Measurements from ENCODE around the gene CLEC17A. TPM values are rescaled to one million over a fixed set of nuclear protein-coding genes. Genes with fewer than 3 reads are reported as not detected.
A peak's percentile ranks its signal among the peaks of the same experiment; 100 is the strongest.
"Not testable (repeated sequence)": the region's sequence is repeated elsewhere in the genome, so short reads cannot be mapped to it uniquely, and the experiment has no call there.

CLEC17A gene
- total RNA-seq, 1 donor from 2014 or later, result 0.09 TPM

DNA sequence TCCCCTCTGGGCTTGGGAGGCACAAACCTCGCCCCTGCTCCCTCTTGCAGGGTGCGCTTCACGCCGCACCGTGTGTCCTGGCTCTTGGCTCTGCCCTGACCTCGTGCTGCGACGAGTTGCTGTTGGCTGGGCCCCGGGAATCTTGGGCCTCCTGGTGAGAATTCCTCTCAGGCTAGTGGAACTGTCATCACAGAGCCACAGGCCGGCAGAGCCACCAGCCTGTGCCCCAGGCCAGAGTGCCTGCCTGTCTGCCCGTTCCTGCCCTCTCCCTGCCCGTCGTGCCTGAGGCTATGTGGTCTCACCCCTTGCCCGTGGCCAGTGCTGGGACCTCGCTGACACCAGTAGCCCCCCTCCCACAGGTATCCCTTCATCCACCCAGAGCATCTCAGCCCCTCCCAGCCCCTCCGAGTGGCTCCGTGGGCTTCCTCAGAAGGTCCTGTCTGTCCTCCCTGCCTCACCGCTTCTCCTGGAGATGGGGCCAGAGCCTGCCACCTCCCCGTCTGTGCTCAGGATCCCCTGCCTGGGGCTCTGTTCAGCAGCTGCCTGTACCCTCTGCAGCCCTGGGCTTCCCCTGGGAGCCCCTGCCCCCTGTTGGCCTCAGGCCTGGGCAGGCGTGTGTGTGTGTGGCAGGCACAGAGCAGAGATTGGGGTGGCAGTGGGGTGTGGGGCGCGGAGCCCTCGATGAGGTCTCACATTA lies 24.4 kb upstream of the CLEC17A start:
- no peak for DNase-seq (ENCODE audit: low spot score)

DNA sequence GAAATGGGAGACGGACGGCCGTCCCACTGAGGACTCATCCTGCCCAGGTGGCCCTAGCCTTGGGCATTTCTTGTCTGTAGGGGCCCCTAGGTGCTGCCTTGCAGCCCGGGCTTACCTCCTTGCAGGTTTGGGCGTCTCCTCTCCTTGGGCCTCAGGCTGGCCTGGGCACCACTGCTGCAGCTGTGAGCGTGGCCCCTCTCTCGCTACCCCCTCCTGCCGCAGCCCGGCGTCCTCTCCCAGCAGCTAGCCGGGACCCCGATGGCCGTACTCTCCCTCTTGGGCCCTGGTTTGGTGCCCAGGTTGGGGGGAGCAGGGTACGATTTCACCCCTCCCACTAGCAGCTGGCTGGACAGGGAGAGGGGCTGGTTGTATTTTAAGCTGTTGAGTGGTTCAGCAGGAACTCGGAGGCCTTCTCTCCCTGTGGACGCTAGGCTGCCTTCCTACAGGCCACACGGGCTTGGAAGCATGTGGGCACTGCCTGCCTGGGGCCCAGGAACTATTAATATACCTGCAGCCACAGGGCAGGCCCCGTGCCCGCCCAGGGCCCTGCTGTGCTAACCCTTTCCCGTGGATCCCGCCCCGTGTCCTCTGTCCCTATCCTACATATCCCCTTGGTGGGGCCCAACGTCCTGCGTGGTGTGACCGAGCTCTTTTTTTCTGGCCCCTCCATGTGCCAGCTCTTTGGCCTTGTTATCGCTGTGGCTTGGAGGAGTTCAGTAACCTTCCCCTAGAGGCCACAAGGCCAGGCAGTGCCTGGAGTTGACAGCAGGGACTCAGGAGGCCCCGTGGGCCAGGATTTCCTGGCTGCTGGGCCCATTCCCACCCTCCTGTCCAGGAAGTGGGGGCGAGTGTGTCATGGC lies 22.7 kb upstream of the CLEC17A start:
- no peak for DNase-seq (ENCODE audit: low spot score)

DNA sequence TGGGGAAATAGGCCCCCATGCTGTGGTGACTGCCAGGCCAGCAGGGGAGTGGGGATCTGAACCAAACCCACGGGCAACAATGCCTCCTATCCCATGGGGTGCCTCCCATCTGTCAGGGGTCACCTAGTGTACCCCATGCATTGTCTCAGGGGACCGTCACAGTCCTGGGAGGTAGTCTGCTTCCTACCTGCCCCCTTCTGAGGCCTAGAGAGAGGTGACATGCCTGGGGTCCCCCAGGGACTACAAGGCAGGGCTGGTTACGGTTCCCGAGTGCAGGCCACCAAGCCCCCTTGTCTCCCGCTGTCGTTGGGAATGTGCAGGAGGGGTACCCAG lies 22.1 kb upstream of the CLEC17A start:
- DNase-seq (ENCODE audit: low spot score), result no peak

DNA sequence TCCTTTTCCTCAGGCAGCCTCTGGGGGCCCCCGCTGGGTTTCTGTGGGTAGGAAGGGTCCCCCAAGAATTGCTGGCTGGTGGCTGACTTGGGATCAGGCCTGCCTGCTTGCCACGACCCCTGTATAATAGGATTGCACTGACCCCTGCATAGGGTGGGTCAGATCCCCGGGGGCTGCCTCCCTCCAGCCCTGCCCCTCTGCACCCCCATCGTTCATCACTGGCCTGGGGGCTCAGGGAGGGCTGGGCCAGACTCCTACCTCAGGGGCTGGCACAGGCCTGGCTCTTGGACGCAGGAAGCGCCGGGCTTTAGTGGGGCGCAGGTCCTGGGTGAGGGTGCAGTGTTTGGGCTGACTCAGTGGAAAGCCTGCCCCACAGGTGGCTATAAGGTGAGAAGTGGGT lies 21.6 kb upstream of the CLEC17A start:
- DNase-seq (ENCODE audit: low spot score), result no peak

DNA sequence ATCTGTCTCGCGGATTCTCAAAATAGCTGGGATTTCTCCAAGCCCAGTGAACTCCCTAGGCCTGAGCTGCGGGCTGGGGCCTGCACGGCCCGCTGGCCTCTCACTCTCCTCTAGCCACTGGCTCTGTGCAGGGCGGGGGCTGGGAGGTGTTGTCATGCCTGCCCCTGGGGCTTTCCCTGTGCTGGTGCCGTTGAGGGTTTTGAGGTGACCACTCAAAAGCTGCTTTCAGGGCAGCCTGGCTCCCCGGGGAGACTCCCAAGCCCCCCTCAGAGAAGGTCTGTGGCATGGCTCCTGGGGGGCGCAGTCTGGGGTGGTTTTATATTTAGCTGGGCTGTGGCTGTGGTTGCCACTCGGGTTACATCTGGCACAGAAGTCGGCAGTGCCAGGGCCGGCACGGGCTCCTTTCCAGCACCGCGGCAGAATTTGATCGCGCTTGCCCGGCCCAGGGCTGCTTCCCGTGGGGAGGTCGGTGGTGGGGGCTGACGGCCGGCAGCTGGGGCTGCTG lies 21.0 kb upstream of the CLEC17A start:
- DNase-seq (ENCODE audit: low spot score), result no peak

DNA sequence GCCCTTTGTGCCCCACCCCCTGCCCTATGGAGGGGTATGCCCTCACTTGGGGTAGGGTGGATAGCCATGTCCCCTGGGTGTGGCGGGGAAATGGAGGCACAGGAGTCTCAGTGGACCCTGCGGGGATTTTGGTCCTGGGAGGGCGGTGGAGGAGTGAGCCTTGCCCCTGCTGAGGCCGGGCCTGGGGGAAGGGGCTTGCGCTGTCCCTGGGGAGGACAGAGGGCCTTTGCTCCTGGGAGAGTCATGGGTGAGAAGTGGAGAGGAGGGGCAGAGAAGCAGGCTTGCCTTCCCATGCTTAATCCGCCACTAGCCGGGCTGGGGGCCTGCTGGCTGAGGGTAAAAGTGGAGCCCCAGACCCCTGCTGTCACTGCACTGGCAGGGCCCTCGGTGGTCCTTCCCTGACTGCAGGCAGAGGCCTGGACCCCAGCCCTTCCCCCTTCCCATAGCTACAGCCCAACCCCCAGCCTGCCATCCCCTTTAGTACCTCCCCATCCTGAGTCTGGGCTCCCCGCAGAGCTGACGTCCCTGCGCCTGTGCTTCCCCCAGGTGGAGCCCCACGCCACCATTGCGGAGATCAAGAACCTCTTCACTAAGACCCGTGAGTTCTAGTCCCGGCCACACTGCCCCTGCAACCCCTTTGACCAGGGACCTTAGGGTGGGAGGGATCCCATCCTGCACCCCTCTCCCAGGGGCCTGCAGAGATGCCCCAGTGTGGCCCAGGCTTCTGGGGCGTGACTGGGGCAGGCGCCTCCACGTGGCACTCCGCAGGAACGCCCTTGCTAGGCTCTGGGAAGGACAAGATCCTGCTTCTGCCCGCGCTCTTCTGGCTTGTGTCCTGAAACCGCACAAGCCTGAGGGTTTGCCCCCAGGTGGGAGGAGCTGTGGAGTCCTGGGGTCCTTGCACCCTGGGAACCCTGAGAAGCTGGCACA lies 20.0 kb upstream of the CLEC17A start:
- no peak for DNase-seq (ENCODE audit: low spot score)

DNA sequence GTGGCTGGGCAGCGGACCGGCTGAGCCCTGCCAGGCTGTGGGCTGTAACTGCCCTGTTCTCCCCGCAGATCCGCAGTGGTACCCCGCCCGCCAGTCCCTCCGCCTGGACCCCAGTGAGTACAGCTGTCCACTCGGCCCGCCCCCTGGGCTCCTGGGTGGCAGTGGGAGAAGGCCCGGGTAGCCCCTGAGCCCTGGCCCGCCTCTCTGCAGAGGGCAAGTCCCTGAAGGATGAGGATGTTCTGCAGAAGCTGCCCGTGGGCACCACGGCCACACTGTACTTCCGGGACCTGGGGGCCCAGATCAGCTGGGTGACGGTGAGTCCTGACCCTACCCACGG lies 19.3 kb upstream of the CLEC17A start:
- no peak for DNase-seq (ENCODE audit: low spot score)

DNA sequence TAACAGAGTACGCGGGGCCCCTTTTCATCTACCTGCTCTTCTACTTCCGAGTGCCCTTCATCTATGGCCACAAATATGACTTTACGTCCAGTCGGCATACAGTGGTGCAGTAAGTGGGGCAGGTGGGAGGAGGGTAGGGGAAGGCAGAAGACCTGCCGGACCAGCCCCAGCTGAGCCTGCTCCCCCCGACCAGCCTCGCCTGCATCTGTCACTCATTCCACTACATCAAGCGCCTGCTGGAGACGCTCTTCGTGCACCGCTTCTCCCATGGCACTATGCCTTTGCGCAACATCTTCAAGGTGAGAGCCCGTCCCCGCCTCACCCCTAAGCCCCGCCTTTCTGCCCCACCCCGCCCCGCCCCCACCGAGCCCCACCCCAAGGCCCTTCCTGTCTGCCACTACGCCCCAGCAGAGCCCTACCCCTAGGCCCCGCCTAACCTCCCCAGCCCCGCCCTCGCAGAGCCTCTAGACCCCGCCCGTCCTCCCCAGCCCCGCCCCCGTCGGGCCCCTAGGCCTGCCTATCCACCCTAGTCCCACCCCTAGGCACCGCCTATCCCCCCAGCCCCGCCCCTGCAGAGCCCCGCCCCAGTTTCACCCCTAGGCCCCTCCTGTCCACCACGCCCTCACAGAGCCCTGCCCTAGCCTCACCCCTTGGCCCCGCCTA lies 18.8 kb upstream of the CLEC17A start:
- no peak for DNase-seq (ENCODE audit: low spot score)

DNA sequence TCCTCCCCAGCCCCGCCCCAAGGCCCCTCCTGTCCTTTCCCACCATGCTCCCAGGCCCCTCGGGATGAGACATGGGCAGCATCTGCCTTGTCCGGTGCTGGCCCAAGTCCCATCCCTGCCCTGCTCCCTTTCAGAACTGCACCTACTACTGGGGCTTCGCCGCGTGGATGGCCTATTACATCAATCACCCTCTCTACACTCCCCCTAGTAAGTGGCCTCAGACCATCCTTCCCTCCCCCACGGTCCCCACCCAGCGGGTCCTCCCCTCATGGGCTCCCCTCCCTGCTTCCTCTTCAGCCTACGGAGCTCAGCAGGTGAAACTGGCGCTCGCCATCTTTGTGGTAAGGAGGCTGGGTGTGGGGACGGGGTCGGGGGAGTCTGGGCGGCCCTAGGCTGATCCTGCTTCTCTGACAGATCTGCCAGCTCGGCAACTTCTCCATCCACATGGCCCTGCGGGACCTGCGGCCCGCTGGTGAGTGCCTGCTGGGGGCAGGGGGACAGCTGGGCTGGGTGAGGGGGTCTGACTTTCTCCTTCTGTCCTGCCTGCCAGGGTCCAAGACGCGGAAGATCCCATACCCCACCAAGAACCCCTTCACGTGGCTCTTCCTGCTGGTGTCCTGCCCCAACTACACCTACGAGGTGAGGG lies 18.1 kb upstream of the CLEC17A start:
- not testable (repeated sequence) for DNase-seq (ENCODE audit: low spot score)

DNA sequence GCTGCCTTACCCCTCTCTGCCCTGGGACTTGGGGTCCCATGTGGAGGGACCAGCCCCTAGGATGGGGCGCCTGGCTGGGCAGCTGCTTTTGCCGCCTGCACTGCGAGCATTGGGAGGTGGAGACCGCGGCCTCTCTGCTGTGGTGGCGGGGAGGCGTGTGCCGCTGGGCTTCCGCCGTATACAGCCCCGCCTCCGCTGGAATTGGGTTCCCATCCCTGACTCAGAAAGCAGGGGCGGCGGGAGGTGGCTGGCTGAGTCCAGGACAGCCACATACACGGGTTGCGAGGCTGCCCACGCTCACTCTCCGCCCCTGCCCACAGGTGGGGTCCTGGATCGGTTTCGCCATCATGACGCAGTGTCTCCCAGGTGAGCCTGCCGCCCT lies 17.6 kb upstream of the CLEC17A start:
- DNase-seq (ENCODE audit: low spot score), result no peak

DNA sequence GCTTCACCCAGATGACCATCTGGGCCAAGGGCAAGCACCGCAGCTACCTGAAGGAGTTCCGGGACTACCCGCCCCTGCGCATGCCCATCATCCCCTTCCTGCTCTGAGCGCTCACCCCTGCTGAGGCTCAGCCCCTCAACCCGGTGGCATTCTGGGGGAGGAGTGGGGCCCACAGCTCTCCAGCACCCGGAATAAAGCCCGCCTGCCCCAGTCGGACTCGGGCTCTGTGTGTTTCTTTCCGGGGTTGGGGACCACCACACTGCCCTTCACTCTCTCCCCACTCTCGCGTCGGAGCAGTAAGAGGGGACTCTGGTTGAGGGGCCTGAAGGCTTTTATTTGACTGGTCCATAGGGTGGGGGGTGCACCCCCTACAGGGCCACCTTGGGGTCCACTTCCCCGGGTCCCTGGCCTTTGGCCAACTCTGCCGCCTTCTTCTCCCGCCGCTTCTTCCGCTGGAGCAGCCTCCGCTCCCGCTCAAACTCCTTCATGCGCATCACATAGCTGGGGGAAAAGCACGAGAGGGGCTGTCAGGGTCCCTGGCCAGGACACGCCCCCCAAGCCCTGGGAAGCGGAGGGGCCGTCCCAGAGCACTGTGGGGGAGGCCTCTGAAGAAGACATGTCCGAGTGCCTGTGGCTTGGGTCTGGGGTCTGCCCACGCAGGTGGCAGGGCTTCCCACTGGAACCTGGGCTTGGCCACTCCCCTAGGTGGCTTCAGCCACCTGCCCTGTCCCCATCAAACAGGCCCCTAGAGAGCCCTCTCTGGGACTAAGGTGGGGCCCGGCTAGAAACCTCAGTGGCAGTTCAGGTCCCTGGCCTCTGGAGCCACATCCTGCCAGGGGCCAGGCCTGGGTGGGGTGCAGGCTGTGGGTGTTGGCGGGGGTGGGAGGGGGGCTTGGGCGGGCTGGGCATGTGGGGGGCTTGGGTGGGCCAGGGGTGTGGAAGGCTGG lies 16.8 kb upstream of the CLEC17A start:
- no peak for DNase-seq (ENCODE audit: low spot score)

DNA sequence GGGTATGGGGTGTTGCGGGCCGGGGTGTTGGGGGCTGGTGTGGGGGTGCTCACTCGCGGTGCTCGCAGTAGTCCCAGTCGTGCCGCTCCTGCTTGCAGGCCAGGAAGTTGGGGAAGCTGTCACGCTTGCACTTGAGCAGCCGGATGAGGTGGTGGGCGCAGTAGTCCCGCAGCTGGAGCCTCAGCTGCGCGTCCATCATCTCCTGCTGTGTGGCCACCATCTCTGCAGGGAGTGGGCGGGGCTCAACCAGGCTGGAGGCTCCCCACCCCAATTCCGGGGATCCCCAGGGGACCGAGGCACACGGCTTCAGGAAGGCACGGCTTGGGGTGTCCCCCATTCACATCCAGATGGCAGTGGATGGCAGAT lies 16.2 kb upstream of the CLEC17A start:
- no peak for DNase-seq (ENCODE audit: low spot score)

DNA sequence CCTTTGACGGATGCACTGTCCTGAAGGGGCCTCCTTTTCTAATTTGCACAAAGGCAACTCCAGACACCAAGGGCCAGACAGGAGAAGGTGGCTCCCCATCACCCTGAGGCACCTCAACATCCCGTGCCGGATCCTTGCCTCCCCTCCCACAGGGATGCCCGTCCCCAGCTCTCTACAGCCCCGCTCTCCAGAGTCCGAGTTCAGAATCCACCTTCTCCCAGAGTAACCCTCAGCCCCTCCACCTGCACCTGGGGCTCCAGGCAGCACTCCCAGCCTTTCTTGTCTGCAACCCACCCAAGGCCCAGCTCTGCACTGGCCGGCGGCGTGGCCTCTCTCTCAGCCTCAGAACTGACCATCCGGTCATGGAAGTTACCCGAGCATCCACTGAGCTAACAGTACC lies 15.8 kb upstream of the CLEC17A start:
- no peak for DNase-seq (ENCODE audit: low spot score)

DNA sequence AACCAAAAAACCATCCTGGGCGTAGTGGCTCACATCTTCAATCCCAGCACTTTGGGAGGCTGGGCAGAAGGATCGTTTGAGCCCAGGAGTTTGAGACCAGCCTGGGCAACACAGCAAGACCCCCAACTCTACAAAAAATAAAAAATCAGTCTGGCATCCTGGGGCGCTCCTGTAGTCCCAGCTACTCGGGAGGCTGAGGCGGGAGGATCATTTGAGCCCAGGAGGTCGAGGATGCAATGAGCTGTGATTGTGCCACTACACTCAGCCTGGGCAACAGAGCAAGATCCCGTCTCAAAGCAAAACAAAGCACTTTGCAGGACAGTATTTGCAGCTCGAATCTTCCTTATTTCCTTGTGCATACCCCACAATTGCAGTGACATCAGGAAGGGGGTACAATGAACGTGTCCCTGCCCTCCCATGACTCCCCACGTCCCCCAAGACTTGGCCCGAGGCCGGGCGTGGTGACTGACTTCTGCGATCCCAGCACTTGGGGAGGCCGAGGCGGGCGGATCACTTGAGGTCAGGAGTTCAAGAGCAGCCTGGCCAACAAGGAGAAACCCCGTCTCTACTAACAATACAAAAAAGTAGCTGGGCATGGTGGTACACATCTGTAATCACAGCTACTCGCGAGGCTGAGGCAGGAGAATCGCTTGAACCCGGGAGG lies 11.9 kb upstream of the CLEC17A start:
- no peak for DNase-seq (ENCODE audit: low spot score)

DNA sequence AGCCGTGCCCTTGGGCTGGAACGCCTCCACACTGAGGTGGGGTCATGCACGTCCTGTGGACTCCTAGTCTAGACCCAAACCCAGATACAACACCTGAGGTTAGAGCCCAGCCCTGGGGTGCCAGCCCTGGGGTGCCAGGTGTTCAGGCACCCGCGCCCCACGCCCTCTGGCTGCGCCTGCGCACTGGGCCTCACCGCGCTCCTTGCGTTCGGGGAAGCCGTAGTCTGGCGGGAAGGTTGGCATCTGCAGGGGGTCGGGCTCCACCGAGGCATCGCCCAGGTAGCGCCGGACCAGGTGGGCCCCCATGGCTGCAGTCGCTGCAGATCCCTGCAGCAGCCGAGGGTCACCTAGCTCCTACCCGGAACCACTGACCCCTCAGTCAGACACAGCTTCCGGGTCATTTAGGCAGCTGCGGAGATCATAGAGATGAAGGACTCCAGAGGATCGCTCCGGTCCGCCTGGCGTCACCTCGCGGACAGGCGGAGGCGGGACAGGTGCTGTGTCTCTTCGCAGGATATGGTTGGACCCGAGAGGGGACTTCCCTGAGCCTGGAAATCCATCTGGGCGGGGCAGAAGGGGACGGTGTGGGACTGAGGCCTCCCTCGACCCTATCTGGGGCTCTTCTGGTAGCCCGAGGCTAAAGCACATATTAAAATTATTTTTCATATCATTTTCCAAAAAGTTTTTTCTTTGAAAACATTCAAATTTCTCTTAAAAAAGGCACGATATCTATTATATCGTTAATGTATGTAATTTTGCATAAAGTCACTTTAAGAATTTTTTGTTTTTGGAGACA lies 11.0 kb upstream of the CLEC17A start, which contains the start of gene NDUFB7:
Gene NDUFB7, minus strand, starts transcription at position 372 of the 796 bp plus-strand sequence. Its CDS starts 66 bp downstream, at position 306.
- DNase-seq (ENCODE audit: low spot score), result peak; percentile 91

DNA sequence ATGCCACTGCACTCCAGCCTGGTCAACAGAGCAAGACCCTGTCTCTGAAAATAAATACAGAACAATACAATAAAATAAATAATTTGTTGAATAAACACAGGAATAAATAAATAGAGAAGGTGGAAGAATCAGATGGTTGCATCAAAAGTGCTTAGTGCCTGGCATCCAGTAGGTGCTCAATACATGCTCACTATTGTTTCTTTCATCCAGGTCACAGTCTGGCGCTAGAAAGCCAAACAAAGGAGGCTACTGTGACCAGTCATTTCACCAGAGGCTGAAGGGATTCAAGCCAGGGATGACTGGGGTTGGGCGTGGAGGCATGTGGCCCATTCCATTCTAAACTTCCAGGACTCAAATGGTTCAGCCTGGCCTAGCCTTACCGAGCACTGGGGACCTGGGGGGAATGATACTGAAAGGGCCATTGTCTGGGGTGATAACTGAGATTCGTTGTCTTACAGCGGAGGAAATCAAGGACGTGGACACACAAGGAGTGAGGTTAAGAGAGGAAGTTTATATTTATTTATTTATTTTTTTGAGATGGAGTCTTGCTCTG lies 7.4 kb upstream of the CLEC17A start:
- no peak for DNase-seq (ENCODE audit: low spot score)

DNA sequence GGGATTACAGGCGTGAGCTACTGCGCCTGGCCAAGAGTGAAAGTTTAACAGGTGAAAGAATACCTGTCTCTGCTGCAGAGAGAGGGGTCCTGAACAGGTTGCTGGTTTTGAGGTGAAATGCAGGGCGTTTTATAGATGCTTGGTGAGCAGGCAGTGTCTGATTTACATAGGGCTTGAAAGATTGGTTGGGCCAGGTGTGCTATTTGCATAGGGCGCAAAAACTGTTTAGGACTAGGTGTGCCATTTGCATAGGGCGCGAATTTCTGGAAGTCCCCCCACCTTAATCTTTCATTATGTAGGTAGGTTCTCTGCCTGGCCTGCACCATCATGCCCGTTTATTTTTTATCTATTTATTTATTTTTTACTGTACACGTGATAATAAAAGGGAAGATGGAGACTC lies 6.5 kb upstream of the CLEC17A start:
- DNase-seq (ENCODE audit: low spot score), result no peak

DNA sequence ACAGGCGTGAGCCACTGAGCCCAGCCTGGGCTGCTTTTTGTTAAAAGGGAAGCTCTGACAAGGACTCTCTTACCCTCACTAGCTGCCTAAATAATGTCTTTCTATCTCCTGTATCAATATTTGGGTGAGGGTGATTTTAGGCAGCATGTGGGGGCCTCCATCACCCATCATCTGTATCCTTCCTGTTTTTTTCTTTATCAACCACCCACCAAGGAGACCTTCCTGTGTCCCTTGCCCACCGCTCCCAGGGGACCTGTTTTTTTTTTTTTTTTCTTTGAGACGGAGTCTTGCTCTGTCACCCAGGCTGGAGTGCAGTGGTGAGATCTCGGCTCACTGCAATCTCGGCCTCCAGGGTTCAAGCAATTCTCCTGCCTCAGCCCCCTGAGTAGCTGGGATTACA lies 5.6 kb upstream of the CLEC17A start:
- DNase-seq (ENCODE audit: low spot score), result no peak

Data from mucosa of gallbladder (tissue), 1 donor.